ENCODE measurements around the gene SLC30A1. TPM values are rescaled to one million over a fixed set of nuclear protein-coding genes. Genes with fewer than 3 reads are reported as not detected.

SLC30A1 gene
- total RNA-seq, 4 donors from 2014 or later: 10.1 to 17.3 (median 13.0) TPM

DNA sequence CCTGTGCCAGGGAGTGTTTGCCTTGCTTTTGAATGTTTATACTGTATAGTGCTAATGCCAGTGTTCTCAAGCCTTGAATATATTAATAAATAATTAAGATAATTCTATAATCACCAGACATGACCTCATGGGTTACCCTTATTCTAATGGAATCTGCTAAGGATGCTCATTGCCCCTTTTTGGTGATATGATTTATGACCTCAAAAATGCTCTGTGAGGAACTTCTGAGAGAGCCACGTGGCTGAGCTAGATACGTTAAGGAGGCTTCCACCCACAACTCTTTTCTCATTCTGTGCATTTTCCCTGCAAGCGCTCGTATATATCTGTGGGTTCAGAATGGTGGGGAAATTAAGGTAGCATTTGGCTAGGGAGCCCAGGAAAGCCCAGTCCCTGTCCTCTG is 19.6 kb upstream of the SLC30A1 start:
- Histone ChIP-seq H3K27ac (no peak overlapping the region), H3K4me3 (no peak overlapping the region), H3K36me3 (no peaks in the 10 kb centered on the region), H3K27me3 (no peaks in the 10 kb centered on the region), H3K4me1 (no peaks in the 10 kb centered on the region), H3K9me3 (no peaks in the 10 kb centered on the region)
- 62% methylated on average over 2 of the region's 4 CpGs; no CpG with 5 or more reads in 1 of the 2 donors for WGBS, 2 donors (ENCODE audit: low coverage in 1 of 2)
- TF ChIP-seq POLR2AphosphoS5 (IDR thresholded peaks at IDR 0.05) (no peak), POLR2A (IDR thresholded peaks at IDR 0.05) (no peak), EP300 (IDR thresholded peaks at IDR 0.05) (no peak)
- TF ChIP-seq, protein P1, sequence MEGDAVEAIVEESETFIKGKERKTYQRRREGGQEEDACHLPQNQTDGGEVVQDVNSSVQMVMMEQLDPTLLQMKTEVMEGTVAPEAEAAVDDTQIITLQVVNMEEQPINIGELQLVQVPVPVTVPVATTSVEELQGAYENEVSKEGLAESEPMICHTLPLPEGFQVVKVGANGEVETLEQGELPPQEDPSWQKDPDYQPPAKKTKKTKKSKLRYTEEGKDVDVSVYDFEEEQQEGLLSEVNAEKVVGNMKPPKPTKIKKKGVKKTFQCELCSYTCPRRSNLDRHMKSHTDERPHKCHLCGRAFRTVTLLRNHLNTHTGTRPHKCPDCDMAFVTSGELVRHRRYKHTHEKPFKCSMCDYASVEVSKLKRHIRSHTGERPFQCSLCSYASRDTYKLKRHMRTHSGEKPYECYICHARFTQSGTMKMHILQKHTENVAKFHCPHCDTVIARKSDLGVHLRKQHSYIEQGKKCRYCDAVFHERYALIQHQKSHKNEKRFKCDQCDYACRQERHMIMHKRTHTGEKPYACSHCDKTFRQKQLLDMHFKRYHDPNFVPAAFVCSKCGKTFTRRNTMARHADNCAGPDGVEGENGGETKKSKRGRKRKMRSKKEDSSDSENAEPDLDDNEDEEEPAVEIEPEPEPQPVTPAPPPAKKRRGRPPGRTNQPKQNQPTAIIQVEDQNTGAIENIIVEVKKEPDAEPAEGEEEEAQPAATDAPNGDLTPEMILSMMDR (IDR thresholded peaks at IDR 0.05): no peak
- no peak for ATAC-seq

GRCh38 chr1:211596418-211597181 is 17.6 kb upstream of the SLC30A1 start:
- H3K9me3 ChIP-seq: no peaks in the 10 kb centered on the region
- 88 to 92% methylated on average over 2 to 4 of the region's 6 CpGs for WGBS, 2 donors (ENCODE audit: low coverage in 1 of 2)

GRCh38 chr1:211595419-211595818 is 16.5 kb upstream of the SLC30A1 start:
- Histone ChIP-seq H3K27ac (no peak overlapping the region), H3K27me3 (no peaks in the 10 kb centered on the region), H3K4me3 (no peak overlapping the region), H3K36me3 (no peaks in the 10 kb centered on the region), H3K9me3 (no peaks in the 10 kb centered on the region), H3K4me1 (peaks cover 0 to 4% (median 0%) of the 10 kb centered on the region in 3 donors)
- no peak for TF ChIP-seq POLR2A (IDR thresholded peaks at IDR 0.05)
- TF ChIP-seq, protein P1 (IDR thresholded peaks at IDR 0.05): no peak
- TF ChIP-seq POLR2AphosphoS5 (IDR thresholded peaks at IDR 0.05): no peak
- TF ChIP-seq EP300 (IDR thresholded peaks at IDR 0.05): no peak
- no peak for ATAC-seq

More at GRCh38 chr1:211596418-211597181, 17.6 kb upstream of the SLC30A1 start:
- Histone ChIP-seq H3K27ac (no peak overlapping the region), H3K27me3 (no peaks in the 10 kb centered on the region), H3K4me3 (no peak overlapping the region), H3K4me1 (peaks cover 0 to 4% (median 0%) of the 10 kb centered on the region in 3 donors), H3K36me3 (no peaks in the 10 kb centered on the region)
- ATAC-seq: no peak
- TF ChIP-seq POLR2A (IDR thresholded peaks at IDR 0.05) (no peak), POLR2AphosphoS5 (IDR thresholded peaks at IDR 0.05) (no peak), EP300 (IDR thresholded peaks at IDR 0.05) (no peak)
- TF ChIP-seq, protein P1 (IDR thresholded peaks at IDR 0.05): no peak

DNA sequence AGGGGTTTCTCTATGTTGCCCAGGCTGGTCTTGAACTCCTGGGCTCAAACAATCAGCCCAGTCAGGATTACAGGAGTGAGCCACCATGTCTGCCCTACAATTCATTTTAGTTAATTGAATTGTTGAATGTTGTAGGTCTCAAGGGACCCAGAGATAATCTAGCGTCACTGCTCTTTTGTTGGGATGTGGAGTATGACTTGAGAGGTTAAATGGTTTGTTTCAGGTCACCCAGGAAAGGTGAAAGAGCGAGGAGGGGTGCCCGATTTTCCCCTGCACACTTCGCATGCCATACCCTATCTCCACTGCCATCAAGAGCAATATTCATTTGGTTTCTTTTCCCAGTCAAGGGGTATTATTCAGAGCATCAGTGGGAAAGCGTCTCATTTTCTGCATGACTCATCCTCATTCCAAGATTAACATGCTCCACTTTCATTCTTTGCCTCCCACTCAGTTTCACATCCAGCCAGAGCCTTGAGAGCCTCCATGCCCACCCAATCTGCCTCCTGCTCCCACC is 13.1 kb upstream of the SLC30A1 start:
- ATAC-seq: peak; percentile 29
- H3K27ac ChIP-seq: no peak overlapping the region

More for the DNA sequence above, 13.1 kb upstream of the SLC30A1 start:
- peaks cover 0 to 7% (median 6%) of the 10 kb centered on the region in 3 donors for H3K4me1 ChIP-seq
- TF ChIP-seq POLR2A (IDR thresholded peaks at IDR 0.05) (no peak), EP300 (IDR thresholded peaks at IDR 0.05) (no peak), POLR2AphosphoS5 (IDR thresholded peaks at IDR 0.05) (no peak)
- TF ChIP-seq, protein P1 (IDR thresholded peaks at IDR 0.05): no peak
- 40 to 54% methylated on average over 4 to 5 of the region's 5 CpGs for WGBS, 2 donors (ENCODE audit: low coverage in 1 of 2)
- no peaks in the 10 kb centered on the region for H3K27me3 ChIP-seq
- H3K36me3 ChIP-seq: no peaks in the 10 kb centered on the region
- no peak overlapping the region for H3K4me3 ChIP-seq
- no peaks in the 10 kb centered on the region for H3K9me3 ChIP-seq
